NB4 (cell line): Measurements from ENCODE around the gene GHITM.

Experiments used
- CTCF ChIP-seq: IDR thresholded peaks from one replicate; pipeline ENCODE4 v1.5.1; 2012; ENCODE audit warnings: low read depth, low read length
- MYC ChIP-seq: IDR thresholded peaks from 2 replicates; pipeline ENCODE4 v1.6.1; 2011; ENCODE audit warnings: low read depth, low read length
- POLR2A ChIP-seq: IDR thresholded peaks from 2 replicates; pipeline ENCODE4 v1.6.1; 2011; ENCODE audit warnings: mild to moderate bottlenecking; ENCODE audit not compliant: insufficient read length; ENCODE audit errors: extremely low read depth

- TF ChIP-seq CTCF, result no peak
- no peak for TF ChIP-seq POLR2A
- TF ChIP-seq MYC, result no peak
Observed at GRCh38 chr10:84193846-84194423, 54.6 kb downstream of the GHITM start.
